ENCODE results near the gene CNST.

- TF ChIP-seq CTCF (IDR thresholded peaks at IDR 0.05; ENCODE audit: low read length) = no peak
- no peak for TF ChIP-seq EZH2 (optimal IDR thresholded peaks at IDR 0.05; ENCODE audit: low read depth, low read length)
- TF ChIP-seq EZH2phosphoT487 (IDR thresholded peaks at IDR 0.05; ENCODE audit: low read length) = no peak
Measured at GRCh38 chr1:246580497-246581370, 14.5 kb downstream of the CNST start.
